Ascending aorta (tissue), 1 donor: ENCODE results near the gene CASKIN1. TPM values are rescaled to one million over a fixed set of nuclear protein-coding genes. Genes with fewer than 3 reads are reported as not detected.

Experiments
- total RNA-seq: library from RNA; depleted of rRNA; stranded (reverse); fragments of >200 nt; gene quantifications from one replicate; pipeline ENCODE4 v1.1.0, GENCODE V29; 2016

The CASKIN1 gene
- total RNA-seq, 1 donor from 2014 or later, result not detected

Other genes with a start within 250 kb of the CASKIN1 start
- not detected for gene RPL3L, start 241.9 kb downstream of the CASKIN1 start, total RNA-seq
- 68.2 TPM for gene NDUFB10, start 237.1 kb downstream of the CASKIN1 start, total RNA-seq
- 2,866 TPM for gene RPS2, start 231.8 kb downstream of the CASKIN1 start, total RNA-seq
- gene RNF151, start 229.7 kb downstream of the CASKIN1 start, total RNA-seq, result not detected
- 55.7 TPM for gene TBL3, start 224.6 kb downstream of the CASKIN1 start, total RNA-seq
- not detected for gene NOXO1, start 215.1 kb downstream of the CASKIN1 start, total RNA-seq
- gene GFER, start 212.4 kb downstream of the CASKIN1 start, total RNA-seq, result 2.7 TPM
- 0.32 TPM for gene SYNGR3, start 206.6 kb downstream of the CASKIN1 start, total RNA-seq
- gene ZNF598, start 186.8 kb downstream of the CASKIN1 start, total RNA-seq, result 31.1 TPM
- not detected for gene NPW, start 176.8 kb downstream of the CASKIN1 start, total RNA-seq
- 123 TPM for gene NHERF2, start 169.7 kb downstream of the CASKIN1 start, total RNA-seq
- gene NTHL1, start 148.8 kb downstream of the CASKIN1 start, total RNA-seq, result 59.5 TPM
- gene TSC2, start 148.6 kb downstream of the CASKIN1 start, total RNA-seq, result 258 TPM
- gene PKD1, start 60.7 kb downstream of the CASKIN1 start, total RNA-seq, result 551 TPM
- not detected for gene RAB26, start 48.0 kb downstream of the CASKIN1 start, total RNA-seq
- 39.6 TPM for gene TRAF7, start 40.8 kb downstream of the CASKIN1 start, total RNA-seq
- gene MLST8, start 8.8 kb upstream of the CASKIN1 start, total RNA-seq, result 23.7 TPM
- 1.4 TPM for gene BRICD5, start 14.3 kb upstream of the CASKIN1 start, total RNA-seq
- 21.5 TPM for gene PGP, start 18.2 kb upstream of the CASKIN1 start, total RNA-seq
- gene E4F1, start 27.0 kb upstream of the CASKIN1 start, total RNA-seq, result 39.7 TPM
- gene DNASE1L2, start 39.8 kb upstream of the CASKIN1 start, total RNA-seq, result not detected
- gene ECI1, start 55.0 kb upstream of the CASKIN1 start, total RNA-seq, result 10.9 TPM
- 134 TPM for gene RNPS1, start 71.5 kb upstream of the CASKIN1 start, total RNA-seq
- 25.9 TPM for gene ABCA3, start 144.1 kb upstream of the CASKIN1 start, total RNA-seq
- gene CCNF, start 232.8 kb upstream of the CASKIN1 start, total RNA-seq, result 0.43 TPM